HG03066 (cell line): Measurements from ENCODE around the gene STARD7.
"Not testable (repeated sequence)": the region's sequence is repeated elsewhere in the genome, so short reads cannot be mapped to it uniquely, and the experiment has no call there.

Experiments
- ATAC-seq: cut with Tn5 transposase; IDR thresholded peaks from one replicate; pipeline ENCODE4 v1.9.1; 2021; ENCODE audit warnings: low read depth; ENCODE audit not compliant: unreplicated experiment

Gene STARD7

GRCh38 chr2:96236882-96237281 lies 28.3 kb upstream of the STARD7 start:
- ATAC-seq: no peak

- peak; percentile 96 for ATAC-seq
Measured at GRCh38 chr2:96233880-96234316, 25.3 kb upstream of the STARD7 start.

GRCh38 chr2:96233436-96233835 lies 24.8 kb upstream of the STARD7 start:
- ATAC-seq: no peak

- ATAC-seq: no peak
Measured at GRCh38 chr2:96231316-96231715, 22.7 kb upstream of the STARD7 start.

GRCh38 chr2:96225016-96225533 lies 16.4 kb upstream of the STARD7 start:
- ATAC-seq: no peak

- ATAC-seq: not testable (repeated sequence)
Measured at GRCh38 chr2:96221106-96221505, 12.5 kb upstream of the STARD7 start.

GRCh38 chr2:96219959-96220358 lies 11.3 kb upstream of the STARD7 start:
- not testable (repeated sequence) for ATAC-seq

GRCh38 chr2:96218508-96219131 lies 10.0 kb upstream of the STARD7 start:
- no peak for ATAC-seq

- ATAC-seq: no peak
Measured at GRCh38 chr2:96214554-96214953, 5.9 kb upstream of the STARD7 start.

GRCh38 chr2:96213379-96213778 lies 4.8 kb upstream of the STARD7 start:
- ATAC-seq: no peak

- no peak for ATAC-seq
Measured at GRCh38 chr2:96212339-96212738, 3.7 kb upstream of the STARD7 start.

- no peak for ATAC-seq
Measured at GRCh38 chr2:96209729-96210085, 1.1 kb upstream of the STARD7 start.

- no peak for ATAC-seq
Measured at GRCh38 chr2:96209011-96209728, 543 bp upstream of the STARD7 start.

- ATAC-seq: no peak
Measured at GRCh38 chr2:96207774-96208142, 869 bp downstream of the STARD7 start.

- no peak for ATAC-seq
Measured at GRCh38 chr2:96207073-96207773, 1.4 kb downstream of the STARD7 start.

GRCh38 chr2:96205888-96206287 lies 2.7 kb downstream of the STARD7 start:
- no peak for ATAC-seq

- ATAC-seq: no peak
Measured at GRCh38 chr2:96204836-96205624, 3.6 kb downstream of the STARD7 start.

- no peak for ATAC-seq
Measured at GRCh38 chr2:96203130-96204028, 5.2 kb downstream of the STARD7 start.

GRCh38 chr2:96202152-96202854 lies 6.3 kb downstream of the STARD7 start:
- no peak for ATAC-seq
